ENCODE results near the gene TNFSF11. TPM values are rescaled to one million over a fixed set of nuclear protein-coding genes. Genes with fewer than 3 reads are reported as not detected.

The TNFSF11 gene
- total and polyA plus RNA-seq, 4 donors, result 0.25 to 1.3 (median 0.25) TPM

- WGBS, result 48% methylated on average over 3 of the region's 3 CpGs
- Histone ChIP-seq H3K4me3 (ENCODE audit: low read depth in 1 of 3, low read length in 3 of 3) (no peak overlapping the region), H3K27ac (ENCODE audit: low read depth in 1 of 2, low read length in 2 of 2) (peak overlapping the region; percentile 53 to 80), H3K9ac (ENCODE audit: low read depth in 1 of 2, low read length in 2 of 2) (no peak overlapping the region), H3K4me1 (ENCODE audit: control insufficient read depth in 4 of 4, insufficient read depth in 4 of 4, low read length in 3 of 4) (peaks cover 18 to 31% (median 24%) of the 10 kb centered on the region in 4 donors), H3K9me3 (ENCODE audit: control insufficient read depth in 4 of 4, low read length in 3 of 4) (no peaks in the 10 kb centered on the region), H3K27me3 (ENCODE audit: control insufficient read depth in 4 of 4, insufficient read depth in 4 of 4, low read length in 3 of 4) (no peaks in the 10 kb centered on the region), H3K36me3 (ENCODE audit: control insufficient read depth in 4 of 4, insufficient read depth in 3 of 4, low read depth in 1 of 4, low read length in 3 of 4) (no peaks in the 10 kb centered on the region)
- TF ChIP-seq GABPA (IDR thresholded peaks at IDR 0.05 in 1 of 2, conservative IDR thresholded peaks at IDR 0.05 in 1 of 2), result no peak
- TF ChIP-seq HNF4A (conservative IDR thresholded peaks at IDR 0.05), result peak; percentile 87 to 89
- TF ChIP-seq RAD21 (IDR thresholded peaks at IDR 0.05), result peak; percentile 9 to 14
- peak in 1 of 2 donors; percentile 54 for TF ChIP-seq JUND (IDR thresholded peaks at IDR 0.05)
- TF ChIP-seq SP1 (IDR thresholded peaks at IDR 0.05), result peak; percentile 68
- no peak for TF ChIP-seq CTCF (IDR thresholded peaks at IDR 0.05; ENCODE audit: low read depth, low read length, missing input control)
- peak; percentile 74 to 82 for TF ChIP-seq RXRA (IDR thresholded peaks at IDR 0.05)
- TF ChIP-seq ATF3 (IDR thresholded peaks at IDR 0.05), result no peak
- peak; percentile 32 for TF ChIP-seq HNF4G (IDR thresholded peaks at IDR 0.05)
- peak; percentile 64 for TF ChIP-seq REST (IDR thresholded peaks at IDR 0.05)
- TF ChIP-seq EGR1 (IDR thresholded peaks at IDR 0.05; ENCODE audit: low read depth in 2 of 2), result no peak
- TF ChIP-seq TAF1 (conservative IDR thresholded peaks at IDR 0.05), result no peak
- TF ChIP-seq MAX (IDR thresholded peaks at IDR 0.05), result peak; percentile 24
- no peak for TF ChIP-seq NR2F2 (IDR thresholded peaks at IDR 0.05)
- peak; percentile 34 for TF ChIP-seq FOXA1 (IDR thresholded peaks at IDR 0.05)
- TF ChIP-seq YY1 (IDR thresholded peaks at IDR 0.05), result peak; percentile 54
- TF ChIP-seq FOXA2 (IDR thresholded peaks at IDR 0.05), result peak; percentile 85
- TF ChIP-seq, protein P1, sequence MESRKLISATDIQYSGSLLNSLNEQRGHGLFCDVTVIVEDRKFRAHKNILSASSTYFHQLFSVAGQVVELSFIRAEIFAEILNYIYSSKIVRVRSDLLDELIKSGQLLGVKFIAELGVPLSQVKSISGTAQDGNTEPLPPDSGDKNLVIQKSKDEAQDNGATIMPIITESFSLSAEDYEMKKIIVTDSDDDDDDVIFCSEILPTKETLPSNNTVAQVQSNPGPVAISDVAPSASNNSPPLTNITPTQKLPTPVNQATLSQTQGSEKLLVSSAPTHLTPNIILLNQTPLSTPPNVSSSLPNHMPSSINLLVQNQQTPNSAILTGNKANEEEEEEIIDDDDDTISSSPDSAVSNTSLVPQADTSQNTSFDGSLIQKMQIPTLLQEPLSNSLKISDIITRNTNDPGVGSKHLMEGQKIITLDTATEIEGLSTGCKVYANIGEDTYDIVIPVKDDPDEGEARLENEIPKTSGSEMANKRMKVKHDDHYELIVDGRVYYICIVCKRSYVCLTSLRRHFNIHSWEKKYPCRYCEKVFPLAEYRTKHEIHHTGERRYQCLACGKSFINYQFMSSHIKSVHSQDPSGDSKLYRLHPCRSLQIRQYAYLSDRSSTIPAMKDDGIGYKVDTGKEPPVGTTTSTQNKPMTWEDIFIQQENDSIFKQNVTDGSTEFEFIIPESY (IDR thresholded peaks at IDR 0.05), result peak; percentile 21
- DNase-seq (ENCODE audit: low spot score), result no peak
Observed at GRCh38 chr13:42553098-42554046, 20.6 kb upstream of the TNFSF11 start.
